GM12875 (cell line): Measurements from ENCODE around the gene RAX2.

ENCODE experiments used
- H3K4me3 ChIP-seq: one replicate; pipeline ENCODE4 v1.5.1; 2011; ENCODE audit warnings: low read depth, low read length, control low read depth
- CTCF ChIP-seq: IDR thresholded peaks from 2 replicates; pipeline ENCODE4 v1.5.1; 2011; ENCODE audit warnings: low read depth, mild to moderate bottlenecking, control low read depth, inconsistent platforms, low read length, moderate library complexity, borderline replicate concordance; ENCODE audit not compliant: insufficient read depth

The RAX2 gene

GRCh38 chr19:3738477-3739220 is 33.4 kb downstream of the RAX2 start:
- H3K4me3 ChIP-seq = no peak overlapping the region
- TF ChIP-seq CTCF = no peak

GRCh38 chr19:3737487-3738205 is 34.4 kb downstream of the RAX2 start:
- no peak overlapping the region for H3K4me3 ChIP-seq
- TF ChIP-seq CTCF = no peak

GRCh38 chr19:3736106-3736724 is 35.8 kb downstream of the RAX2 start:
- no peak for TF ChIP-seq CTCF
- H3K4me3 ChIP-seq = no peak overlapping the region

GRCh38 chr19:3734310-3734600 is 37.8 kb downstream of the RAX2 start:
- H3K4me3 ChIP-seq = no peak overlapping the region
- no peak for TF ChIP-seq CTCF

- no peak for TF ChIP-seq CTCF
- no peak overlapping the region for H3K4me3 ChIP-seq
Observed at GRCh38 chr19:3733549-3734309, 38.3 kb downstream of the RAX2 start.

- no peak overlapping the region for H3K4me3 ChIP-seq
Observed at GRCh38 chr19:3732108-3732507, 39.9 kb downstream of the RAX2 start.

More at GRCh38 chr19:3732108-3732507, 39.9 kb downstream of the RAX2 start:
- TF ChIP-seq CTCF = no peak
